Measurements from ENCODE around the gene CEP112.

Gene CEP112

GRCh38 chr17:66054242-66054641 is 137.7 kb downstream of the CEP112 start:
- no peak overlapping the region for H3K27ac ChIP-seq
- H3K27me3 ChIP-seq (ENCODE audit: insufficient read depth, low read depth, severe bottlenecking): no peaks in the 10 kb centered on the region
- H3K36me3 ChIP-seq: no peaks in the 10 kb centered on the region
- no peak for TF ChIP-seq CTCF (IDR thresholded peaks at IDR 0.05; ENCODE audit: low read depth, low read length)
- no peak for DNase-seq
- H3K9me3 ChIP-seq (ENCODE audit: severe bottlenecking): no peaks in the 10 kb centered on the region
- H3K4me3 ChIP-seq (ENCODE audit: low read depth, low read length): no peak overlapping the region

GRCh38 chr17:66044083-66044482 is 147.8 kb downstream of the CEP112 start:
- Histone ChIP-seq H3K27me3 (ENCODE audit: insufficient read depth, low read depth, severe bottlenecking) (no peaks in the 10 kb centered on the region), H3K27ac (no peak overlapping the region), H3K9me3 (ENCODE audit: severe bottlenecking) (no peaks in the 10 kb centered on the region), H3K4me3 (ENCODE audit: low read depth, low read length) (no peak overlapping the region), H3K36me3 (no peaks in the 10 kb centered on the region)
- TF ChIP-seq CTCF (IDR thresholded peaks at IDR 0.05; ENCODE audit: low read depth, low read length): no peak
- DNase-seq: no peak

GRCh38 chr17:66043419-66043818 is 148.5 kb downstream of the CEP112 start:
- Histone ChIP-seq H3K4me3 (ENCODE audit: low read depth, low read length) (no peak overlapping the region), H3K9me3 (ENCODE audit: severe bottlenecking) (no peaks in the 10 kb centered on the region), H3K27me3 (ENCODE audit: insufficient read depth, low read depth, severe bottlenecking) (no peaks in the 10 kb centered on the region), H3K36me3 (no peaks in the 10 kb centered on the region), H3K27ac (no peak overlapping the region)
- no peak for DNase-seq
- TF ChIP-seq CTCF (IDR thresholded peaks at IDR 0.05; ENCODE audit: low read depth, low read length): no peak

GRCh38 chr17:66040402-66040801 is 151.5 kb downstream of the CEP112 start:
- Histone ChIP-seq H3K36me3 (no peaks in the 10 kb centered on the region), H3K9me3 (ENCODE audit: severe bottlenecking) (no peaks in the 10 kb centered on the region), H3K4me3 (ENCODE audit: low read depth, low read length) (no peak overlapping the region), H3K27ac (no peak overlapping the region), H3K27me3 (ENCODE audit: insufficient read depth, low read depth, severe bottlenecking) (no peaks in the 10 kb centered on the region)
- no peak for DNase-seq
- TF ChIP-seq CTCF (IDR thresholded peaks at IDR 0.05; ENCODE audit: low read depth, low read length): 0 out of 2 replicates have a peak, but pooled peaks have one; percentile 13

GRCh38 chr17:66038125-66038524 is 153.8 kb downstream of the CEP112 start:
- H3K36me3 ChIP-seq: no peaks in the 10 kb centered on the region
- no peaks in the 10 kb centered on the region for H3K9me3 ChIP-seq (ENCODE audit: severe bottlenecking)
- H3K27ac ChIP-seq: no peak overlapping the region
- no peak for TF ChIP-seq CTCF (IDR thresholded peaks at IDR 0.05; ENCODE audit: low read depth, low read length)
- no peaks in the 10 kb centered on the region for H3K27me3 ChIP-seq (ENCODE audit: insufficient read depth, low read depth, severe bottlenecking)
- no peak overlapping the region for H3K4me3 ChIP-seq (ENCODE audit: low read depth, low read length)
- no peak for DNase-seq

- H3K9me3 ChIP-seq (ENCODE audit: severe bottlenecking): no peaks in the 10 kb centered on the region
- no peak overlapping the region for H3K4me3 ChIP-seq (ENCODE audit: low read depth, low read length)
- DNase-seq: no peak
- TF ChIP-seq CTCF (IDR thresholded peaks at IDR 0.05; ENCODE audit: low read depth, low read length): no peak
- H3K36me3 ChIP-seq: no peaks in the 10 kb centered on the region
- no peak overlapping the region for H3K27ac ChIP-seq
- H3K27me3 ChIP-seq (ENCODE audit: insufficient read depth, low read depth, severe bottlenecking): no peaks in the 10 kb centered on the region
Observed at GRCh38 chr17:66037221-66037620, 154.7 kb downstream of the CEP112 start.
